NCI-H2107 (cell line): ENCODE data around the gene PODN.

ENCODE experiments used
- DNase-seq: peaks from one replicate; lab custom pipeline; 2025; lab: John Stamatoyannopoulos, UW

PODN gene, protein sequence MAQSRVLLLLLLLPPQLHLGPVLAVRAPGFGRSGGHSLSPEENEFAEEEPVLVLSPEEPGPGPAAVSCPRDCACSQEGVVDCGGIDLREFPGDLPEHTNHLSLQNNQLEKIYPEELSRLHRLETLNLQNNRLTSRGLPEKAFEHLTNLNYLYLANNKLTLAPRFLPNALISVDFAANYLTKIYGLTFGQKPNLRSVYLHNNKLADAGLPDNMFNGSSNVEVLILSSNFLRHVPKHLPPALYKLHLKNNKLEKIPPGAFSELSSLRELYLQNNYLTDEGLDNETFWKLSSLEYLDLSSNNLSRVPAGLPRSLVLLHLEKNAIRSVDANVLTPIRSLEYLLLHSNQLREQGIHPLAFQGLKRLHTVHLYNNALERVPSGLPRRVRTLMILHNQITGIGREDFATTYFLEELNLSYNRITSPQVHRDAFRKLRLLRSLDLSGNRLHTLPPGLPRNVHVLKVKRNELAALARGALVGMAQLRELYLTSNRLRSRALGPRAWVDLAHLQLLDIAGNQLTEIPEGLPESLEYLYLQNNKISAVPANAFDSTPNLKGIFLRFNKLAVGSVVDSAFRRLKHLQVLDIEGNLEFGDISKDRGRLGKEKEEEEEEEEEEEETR

GRCh38 chr1:53061859-53062707 is at the start of gene PODN:
PODN (plus strand) TSS chr1:53062213; CDS start chr1:53069856, 7,643 bp downstream.
- DNase-seq: no peak

GRCh38 chr1:53014791-53015507 is 47.1 kb upstream of the PODN start:
- peak; percentile 83 for DNase-seq

GRCh38 chr1:53015508-53015860 is 46.5 kb upstream of the PODN start:
- no peak for DNase-seq

DNA sequence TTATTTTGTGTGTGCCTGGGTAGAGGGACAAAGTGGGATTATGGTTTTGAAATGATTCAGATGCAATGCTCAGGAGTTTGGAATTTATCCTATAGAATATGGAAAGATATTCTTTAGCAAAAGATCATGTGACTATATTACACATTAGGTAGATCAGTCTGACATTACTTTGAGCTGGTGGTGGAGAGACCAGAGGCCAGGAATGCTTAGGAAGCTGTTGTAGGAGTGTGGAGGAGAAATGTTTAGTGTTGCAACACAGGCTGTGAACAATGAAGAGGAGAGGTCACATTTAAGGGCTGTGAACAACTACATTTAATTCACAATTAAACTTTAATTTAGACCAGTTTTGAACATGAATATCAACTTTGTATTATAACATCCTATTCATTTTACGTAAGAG is 45.3 kb upstream of the PODN start:
- DNase-seq: no peak

DNA sequence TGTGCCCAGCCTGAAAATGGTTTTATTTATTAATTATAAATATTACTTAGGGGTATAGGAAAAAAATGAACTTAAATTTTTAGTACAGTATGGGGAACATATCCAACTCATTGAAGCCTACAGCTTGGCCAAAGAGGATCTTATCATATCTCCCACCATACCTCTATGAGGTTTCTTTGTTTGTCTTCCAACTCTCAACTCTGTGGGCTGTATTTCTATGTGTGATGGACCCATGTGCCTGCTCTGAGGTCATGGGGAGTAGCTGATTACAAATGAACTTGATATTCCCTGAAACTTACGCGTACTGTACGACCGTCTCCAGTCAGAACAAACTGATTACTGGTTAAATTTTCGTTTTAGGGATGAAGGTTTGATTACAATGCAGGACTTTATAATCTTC is 41.4 kb upstream of the PODN start:
- DNase-seq: no peak

DNA sequence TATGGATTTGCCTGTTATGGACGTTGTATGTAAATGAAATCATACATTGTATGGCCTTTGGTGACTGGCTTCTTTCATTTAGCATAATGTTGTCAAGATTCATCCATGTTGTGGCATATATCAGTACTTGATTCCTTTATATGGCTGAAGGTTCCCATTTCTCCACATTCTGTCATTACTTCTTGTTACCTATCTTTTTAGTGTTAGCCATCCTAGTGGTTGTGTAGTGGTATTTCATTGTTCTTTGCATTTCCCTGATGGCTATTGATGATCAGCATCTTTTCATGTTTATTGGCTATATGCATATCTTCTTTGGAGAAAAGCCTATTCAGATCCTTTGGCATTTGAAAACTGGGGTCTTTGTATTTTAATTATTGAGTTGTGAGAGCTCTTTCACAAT is 39.8 kb upstream of the PODN start:
- DNase-seq: no peak

DNA sequence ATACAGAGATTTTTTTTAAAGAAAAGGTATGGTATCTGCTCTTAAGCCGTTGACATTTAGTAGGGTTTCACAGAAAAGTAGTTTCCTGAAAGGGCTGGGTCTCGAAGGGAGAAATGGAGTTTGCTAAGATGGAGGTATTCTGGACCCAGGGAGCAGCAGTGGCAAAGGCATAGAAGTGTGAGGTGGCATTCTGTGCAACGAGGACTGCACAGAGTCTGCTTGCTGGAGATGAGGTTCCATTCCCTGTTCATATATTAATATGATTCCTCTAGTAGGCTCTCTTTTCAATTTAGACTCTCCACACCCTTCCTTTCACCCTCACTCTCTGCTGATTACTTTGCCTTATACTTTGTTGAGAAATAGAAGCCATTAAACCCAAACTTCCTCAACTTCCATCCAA is 38.5 kb upstream of the PODN start:
- no peak for DNase-seq

DNA sequence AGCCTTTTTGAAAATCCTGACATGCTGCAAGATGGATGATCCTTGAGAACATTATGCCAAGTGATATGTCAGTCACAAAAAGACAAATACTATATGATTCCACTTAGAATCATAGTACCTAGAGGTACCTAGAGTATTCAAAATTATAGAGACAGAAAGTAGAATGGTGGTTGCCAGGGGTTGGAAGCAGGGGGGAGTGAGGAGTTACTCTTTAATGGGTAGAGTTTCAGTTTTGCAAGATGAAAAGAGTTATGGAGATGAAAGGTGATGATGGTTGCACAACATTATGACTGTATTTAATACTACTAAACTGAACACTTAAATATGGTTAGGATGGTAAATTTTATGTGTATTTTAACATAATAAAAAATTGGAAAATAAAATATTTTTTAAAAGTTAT is 37.9 kb upstream of the PODN start:
- no peak for DNase-seq

DNA sequence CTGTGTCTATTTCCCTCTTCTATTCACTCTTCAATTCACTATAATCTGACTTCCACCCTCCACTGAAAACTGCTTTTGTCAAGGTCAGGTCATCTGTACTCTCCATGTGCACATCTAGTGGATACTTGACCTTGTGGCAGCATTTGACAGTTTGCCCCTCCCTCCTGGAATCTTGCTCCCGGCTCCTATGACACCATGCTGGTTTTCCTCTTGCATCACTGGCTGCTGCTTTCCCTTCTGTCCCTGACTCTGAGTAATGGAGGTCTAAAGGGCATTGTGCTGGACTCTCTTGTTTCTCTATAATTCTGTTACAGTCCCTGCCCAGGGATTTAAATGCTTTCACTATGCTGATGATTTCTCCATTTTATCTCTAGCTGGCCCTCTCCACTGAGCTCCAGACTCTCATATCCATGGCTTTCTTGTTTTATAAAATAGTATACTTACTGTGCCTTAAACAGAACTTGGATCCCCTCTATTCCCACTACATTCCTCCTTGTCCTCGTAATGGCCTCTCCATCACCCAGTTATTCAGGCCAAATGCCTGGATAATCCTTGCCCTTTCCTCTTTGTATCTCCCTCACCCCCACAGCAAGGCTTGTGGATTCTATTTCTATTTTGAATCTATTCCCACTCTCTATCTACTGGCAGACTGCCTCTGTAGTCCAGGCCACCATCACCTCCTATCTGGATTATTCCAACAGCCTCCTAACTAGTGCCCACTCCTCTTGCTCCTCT is 36.8 kb upstream of the PODN start:
- no peak for DNase-seq

DNA sequence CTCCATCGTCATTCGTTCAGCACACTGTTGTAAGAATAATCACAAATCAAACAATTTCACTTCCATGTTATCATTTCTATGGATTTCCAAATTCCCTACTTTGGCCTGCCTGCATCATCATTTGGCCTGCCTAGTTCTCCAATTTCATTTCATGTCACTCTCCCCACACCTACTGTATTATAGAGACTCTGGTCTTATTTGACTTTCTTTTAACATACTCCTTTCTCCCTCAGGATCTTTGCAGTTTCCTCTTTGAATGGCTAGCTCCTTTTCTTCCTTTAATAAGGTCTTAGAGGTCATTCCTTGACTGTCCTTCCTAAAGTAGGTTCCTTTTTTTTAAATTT is 36.3 kb upstream of the PODN start:
- no peak for DNase-seq

GRCh38 chr1:53026254-53026653 is 35.8 kb upstream of the PODN start:
- DNase-seq: no peak

- DNase-seq: no peak
These were observed 30.3 kb upstream of the PODN start for GRCh38 chr1:53031732-53032131.

DNA sequence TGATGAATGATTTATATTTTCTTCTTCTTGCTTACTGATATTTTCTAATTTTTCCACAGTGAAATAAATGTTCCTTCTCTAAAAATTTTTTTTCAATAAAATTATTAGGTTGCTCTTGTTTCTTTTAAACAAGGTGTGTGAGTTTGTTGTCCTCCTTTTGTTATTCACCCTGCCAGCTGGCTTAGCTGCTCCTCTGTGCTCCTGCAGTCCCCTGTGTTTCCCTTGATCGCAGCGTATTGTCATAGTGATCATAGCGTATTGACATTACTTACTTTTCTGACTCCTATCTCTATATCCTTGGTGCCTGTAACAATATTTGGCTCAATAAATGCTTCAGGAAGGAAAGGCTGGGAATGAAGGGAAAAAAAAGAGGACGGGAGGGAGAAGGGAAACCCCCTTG is 24.9 kb upstream of the PODN start:
- DNase-seq: no peak

GRCh38 chr1:53038566-53038965 is 23.4 kb upstream of the PODN start:
- no peak for DNase-seq

DNA sequence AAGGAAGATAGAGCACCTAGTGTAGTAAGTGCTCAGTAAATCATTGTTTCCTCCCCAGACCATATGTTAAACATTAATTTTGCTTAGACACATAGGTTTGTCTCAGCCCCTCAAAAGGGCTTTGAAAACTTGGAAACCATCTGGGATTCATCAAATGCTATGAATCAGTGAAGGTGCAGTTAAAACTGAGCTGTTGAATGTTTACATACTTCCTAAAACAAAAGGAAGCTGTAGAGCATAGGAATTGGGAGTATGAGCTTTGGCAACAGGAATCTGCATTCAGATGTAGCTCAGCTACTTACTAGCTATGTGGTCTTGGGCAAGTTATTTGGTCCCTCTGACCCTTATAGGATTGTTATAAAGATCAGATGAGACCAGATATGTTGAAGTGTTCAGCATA is 18.7 kb upstream of the PODN start:
- no peak for DNase-seq

- no peak for DNase-seq
These were observed 17.1 kb upstream of the PODN start for GRCh38 chr1:53044926-53045325.

- no peak for DNase-seq
These were observed 15.1 kb upstream of the PODN start for GRCh38 chr1:53046930-53047329.

DNA sequence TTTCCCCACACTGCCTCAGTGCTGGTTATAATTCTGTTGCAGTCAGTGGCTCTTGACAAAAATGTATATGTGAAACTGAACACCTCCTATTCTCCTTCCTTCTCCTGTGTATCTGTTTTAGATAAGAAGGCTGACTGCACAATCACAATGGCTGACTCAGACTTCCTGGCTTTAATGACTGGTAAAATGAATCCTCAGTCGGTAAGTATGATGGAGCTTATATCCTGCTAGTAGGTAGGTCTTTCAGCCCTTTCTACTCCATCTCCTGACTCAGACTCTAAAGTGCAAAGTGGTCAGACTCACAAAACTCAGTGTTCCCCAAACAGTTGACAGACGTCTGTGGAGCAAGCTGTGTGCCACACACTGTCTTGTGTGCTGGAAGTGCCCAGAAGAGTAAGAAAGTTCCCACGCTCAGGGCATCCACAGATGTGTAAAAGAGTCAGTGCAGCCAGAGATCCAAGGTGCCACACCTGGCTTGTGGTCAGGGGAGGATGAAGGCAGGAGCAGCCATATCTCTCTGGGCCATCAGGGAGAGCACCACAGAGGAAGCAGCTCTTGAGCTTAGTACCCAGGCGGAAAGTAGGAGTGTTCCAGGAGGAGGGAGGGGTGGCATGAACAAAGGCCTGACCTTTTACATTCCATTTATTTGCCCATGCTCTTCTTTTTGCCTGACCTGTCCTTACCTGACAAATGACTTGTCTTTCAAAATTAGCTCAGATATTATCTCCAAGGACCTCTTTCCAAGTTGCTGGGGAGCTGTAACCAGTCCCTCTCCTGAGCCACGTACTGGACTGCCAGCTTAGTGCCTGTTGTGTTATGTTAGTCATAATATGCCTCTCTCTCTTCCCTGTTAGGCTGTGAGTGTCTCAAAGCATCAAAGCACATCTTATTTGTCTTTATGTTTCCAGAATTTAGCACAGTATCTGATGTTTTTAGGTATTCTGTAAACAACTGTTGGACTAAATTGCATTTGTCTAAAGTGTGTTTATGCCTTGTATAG is 14.0 kb upstream of the PODN start:
- peak; percentile 53 for DNase-seq

DNA sequence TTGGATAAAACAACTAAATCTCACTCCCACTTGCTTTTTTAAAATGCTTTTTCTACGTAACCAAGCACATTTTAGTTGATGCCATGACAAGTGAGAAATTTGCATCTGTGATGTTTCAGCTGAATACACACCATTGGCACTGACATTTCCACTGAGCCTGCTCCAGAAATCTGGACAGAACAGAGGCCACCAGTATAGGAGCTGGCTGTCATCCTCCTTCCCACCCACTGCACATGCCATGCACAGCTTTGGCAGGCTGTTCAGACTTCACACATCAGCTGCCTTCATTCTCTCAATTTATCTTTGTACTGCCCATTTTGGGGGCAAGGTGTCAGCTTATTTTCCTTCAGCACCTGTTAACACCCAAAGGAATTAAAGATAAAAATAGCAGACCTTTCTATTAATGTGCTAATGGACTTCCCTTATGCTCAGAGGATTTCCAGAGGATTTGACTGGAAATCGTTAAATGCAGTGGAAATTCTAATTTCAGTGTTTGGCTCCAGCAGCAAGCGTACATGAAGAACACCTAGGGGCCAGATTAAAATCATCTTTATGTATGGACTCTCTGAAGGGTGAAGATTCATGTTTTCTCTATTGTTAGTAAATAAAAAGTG is 12.9 kb upstream of the PODN start:
- no peak for DNase-seq

DNA sequence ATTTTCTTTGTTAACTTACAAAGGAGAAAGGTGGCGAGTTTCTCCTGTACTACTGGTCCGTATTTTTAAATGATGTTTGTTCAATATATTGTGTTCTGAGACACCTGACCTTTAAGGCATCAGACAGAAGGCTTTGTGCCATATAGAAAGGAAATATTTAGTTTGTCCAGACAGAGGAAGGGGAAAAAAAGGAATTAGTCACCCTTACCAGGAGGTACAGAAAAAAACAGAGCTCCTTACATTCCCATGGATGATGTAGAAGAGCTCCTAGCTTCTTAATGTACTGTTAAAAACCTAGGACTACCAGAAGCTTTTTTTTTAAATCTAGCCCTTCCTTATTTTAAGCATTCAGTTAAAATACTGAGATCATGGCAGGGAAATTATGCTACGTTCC is 12.4 kb upstream of the PODN start:
- no peak for DNase-seq
